OCI-LY3 (cell line): ENCODE results near the gene PRKRA.

ENCODE experiments used
- EZH2phosphoT487 ChIP-seq: fragments of 200-600 bp; shearing (Covaris generic); IDR thresholded peaks from 2 replicates; pipeline ENCODE4 v1.6.1; 2018; ENCODE audit warnings: antibody characterized with exemption, mixed run types, low read depth
- TF ChIP-seq, protein P1 (sequence below): fragments of 200-600, 300-600 bp; sonication (generic); IDR thresholded peaks from 2 replicates; pipeline ENCODE4 v1.5.1; 2014; ENCODE audit warnings: antibody characterized with exemption, low read length, low read depth

DNA sequence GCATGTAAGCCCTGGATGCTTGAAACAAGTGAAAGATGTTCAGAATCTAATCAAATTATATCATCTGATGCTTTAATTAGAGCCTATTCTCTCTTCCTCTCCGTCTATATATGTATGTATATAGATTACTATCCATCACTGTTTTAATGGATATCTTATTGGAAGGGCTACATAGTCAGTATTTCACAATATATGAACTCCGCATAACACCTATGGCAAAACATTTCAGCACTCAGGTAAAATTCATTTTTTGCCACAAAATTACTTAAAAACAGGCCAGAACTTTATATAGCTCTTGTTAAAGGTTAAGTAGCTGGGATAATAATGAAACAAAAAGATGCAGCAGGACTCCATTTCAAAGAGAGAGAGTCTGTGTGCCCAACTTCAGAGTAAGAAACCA, 1.4 kb upstream of the PRKRA start:
- TF ChIP-seq, protein P1, sequence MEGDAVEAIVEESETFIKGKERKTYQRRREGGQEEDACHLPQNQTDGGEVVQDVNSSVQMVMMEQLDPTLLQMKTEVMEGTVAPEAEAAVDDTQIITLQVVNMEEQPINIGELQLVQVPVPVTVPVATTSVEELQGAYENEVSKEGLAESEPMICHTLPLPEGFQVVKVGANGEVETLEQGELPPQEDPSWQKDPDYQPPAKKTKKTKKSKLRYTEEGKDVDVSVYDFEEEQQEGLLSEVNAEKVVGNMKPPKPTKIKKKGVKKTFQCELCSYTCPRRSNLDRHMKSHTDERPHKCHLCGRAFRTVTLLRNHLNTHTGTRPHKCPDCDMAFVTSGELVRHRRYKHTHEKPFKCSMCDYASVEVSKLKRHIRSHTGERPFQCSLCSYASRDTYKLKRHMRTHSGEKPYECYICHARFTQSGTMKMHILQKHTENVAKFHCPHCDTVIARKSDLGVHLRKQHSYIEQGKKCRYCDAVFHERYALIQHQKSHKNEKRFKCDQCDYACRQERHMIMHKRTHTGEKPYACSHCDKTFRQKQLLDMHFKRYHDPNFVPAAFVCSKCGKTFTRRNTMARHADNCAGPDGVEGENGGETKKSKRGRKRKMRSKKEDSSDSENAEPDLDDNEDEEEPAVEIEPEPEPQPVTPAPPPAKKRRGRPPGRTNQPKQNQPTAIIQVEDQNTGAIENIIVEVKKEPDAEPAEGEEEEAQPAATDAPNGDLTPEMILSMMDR = no peak
- no peak for TF ChIP-seq EZH2phosphoT487
